ACC112 (cell line): Measurements from ENCODE around the gene ZMYND10.
A peak's percentile ranks its signal among the peaks of the same experiment; 100 is the strongest.

Experiments
- H2AFZ ChIP-seq: fragments of 200-600 bp; sonication (generic); one replicate; pipeline ENCODE4 v1.6.0; 2017; ENCODE audit warnings: antibody characterized with exemption, low read length; ENCODE audit not compliant: unreplicated experiment
- H3K27ac ChIP-seq: fragments of 200-600 bp; sonication (generic); 2 replicates; pipeline ENCODE4 v1.5.1; 2014; ENCODE audit warnings: low read depth, mild to moderate bottlenecking, antibody characterized with exemption, low read length, moderate library complexity
- H3K27me3 ChIP-seq: fragments of 200-600 bp; sonication (generic); 2 replicates; pipeline ENCODE4 v1.6.1; 2014; ENCODE audit warnings: mild to moderate bottlenecking, antibody characterized with exemption, low read length, moderate library complexity, mixed read lengths; ENCODE audit not compliant: insufficient read depth
- H3K36me3 ChIP-seq: fragments of 200-600 bp; sonication (generic); 2 replicates; pipeline ENCODE4 v1.6.1; 2016; ENCODE audit warnings: mild to moderate bottlenecking, antibody characterized with exemption, low read length, moderate library complexity, mixed read lengths; ENCODE audit not compliant: insufficient read depth
- H3K4me1 ChIP-seq: fragments of 200-600 bp; sonication (generic); one replicate; pipeline ENCODE4 v1.6.1; 2016; ENCODE audit warnings: low read length, mixed read lengths; ENCODE audit not compliant: insufficient read depth, unreplicated experiment, control insufficient read depth
- H3K4me3 ChIP-seq: fragments of 200-600 bp; sonication (generic); 2 replicates; pipeline ENCODE4 v1.5.1; 2014; ENCODE audit warnings: mild to moderate bottlenecking, low read depth, low read length
- H3K79me2 ChIP-seq: fragments of 200-600 bp; sonication (generic); one replicate; pipeline ENCODE4 v1.6.0; 2016; ENCODE audit warnings: low read length; ENCODE audit not compliant: control insufficient read depth, unreplicated experiment, insufficient read depth

The ZMYND10 gene

DNA sequence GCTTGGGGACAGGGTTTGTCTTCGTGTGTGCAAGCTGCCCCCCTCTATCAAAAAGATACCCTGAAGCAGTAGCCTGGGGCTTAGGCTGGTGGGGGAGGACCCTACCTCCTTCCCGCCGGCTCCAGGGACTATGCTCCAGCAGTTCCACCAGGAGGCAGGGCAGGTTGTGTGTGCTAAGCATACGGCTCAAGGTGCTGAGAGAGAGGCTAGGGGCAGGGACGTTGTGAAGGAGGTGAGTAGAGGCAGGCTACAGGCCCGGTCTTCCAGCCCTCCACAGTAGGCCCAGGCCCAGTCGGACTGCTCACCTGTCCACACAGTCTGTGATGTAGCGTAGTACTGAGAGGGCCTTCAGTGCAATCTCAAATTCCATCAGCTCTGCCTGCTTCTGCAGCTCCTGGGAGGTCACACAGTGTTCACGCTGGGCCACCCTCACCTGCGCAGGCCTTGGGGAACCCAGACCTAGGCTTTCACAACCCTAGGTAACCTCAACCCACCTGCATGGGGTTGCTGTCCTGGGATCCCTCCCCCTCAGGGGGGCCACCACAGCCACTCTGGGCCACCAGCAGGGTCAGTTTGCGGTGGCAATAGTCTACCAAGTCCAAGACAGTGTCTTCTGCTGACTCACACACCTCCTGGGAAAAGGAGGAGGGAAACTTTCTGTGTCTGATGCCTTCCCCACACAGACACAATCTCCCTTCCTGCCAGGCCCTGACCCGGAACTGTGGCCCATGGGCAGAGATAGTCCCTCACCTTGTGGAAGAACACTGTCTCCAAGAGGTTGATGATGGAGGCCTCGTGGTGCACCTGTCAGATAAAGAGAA is 2.5 kb downstream of the ZMYND10 start:
- no peaks in the 10 kb centered on the region for H3K36me3 ChIP-seq
- peaks cover 19% of the 10 kb centered on the region for H3K4me1 ChIP-seq
- H3K4me3 ChIP-seq, result no peak overlapping the region
- no peak overlapping the region for H2AFZ ChIP-seq
- peaks cover 24% of the 10 kb centered on the region for H3K79me2 ChIP-seq
- H3K27me3 ChIP-seq, result no peaks in the 10 kb centered on the region
- H3K27ac ChIP-seq, result no peak overlapping the region

GRCh38 chr3:50341996-50342650 is 3.4 kb downstream of the ZMYND10 start:
- Histone ChIP-seq H3K79me2 (peaks cover 29% of the 10 kb centered on the region), H3K36me3 (no peaks in the 10 kb centered on the region), H3K4me1 (peaks cover 19% of the 10 kb centered on the region), H2AFZ (no peak overlapping the region), H3K27ac (no peak overlapping the region), H3K4me3 (peak overlapping the region; percentile 94), H3K27me3 (no peaks in the 10 kb centered on the region)

- H3K79me2 ChIP-seq, result peaks cover 33% of the 10 kb centered on the region
Observed at GRCh38 chr3:50341537-50341936, 4.0 kb downstream of the ZMYND10 start.

DNA sequence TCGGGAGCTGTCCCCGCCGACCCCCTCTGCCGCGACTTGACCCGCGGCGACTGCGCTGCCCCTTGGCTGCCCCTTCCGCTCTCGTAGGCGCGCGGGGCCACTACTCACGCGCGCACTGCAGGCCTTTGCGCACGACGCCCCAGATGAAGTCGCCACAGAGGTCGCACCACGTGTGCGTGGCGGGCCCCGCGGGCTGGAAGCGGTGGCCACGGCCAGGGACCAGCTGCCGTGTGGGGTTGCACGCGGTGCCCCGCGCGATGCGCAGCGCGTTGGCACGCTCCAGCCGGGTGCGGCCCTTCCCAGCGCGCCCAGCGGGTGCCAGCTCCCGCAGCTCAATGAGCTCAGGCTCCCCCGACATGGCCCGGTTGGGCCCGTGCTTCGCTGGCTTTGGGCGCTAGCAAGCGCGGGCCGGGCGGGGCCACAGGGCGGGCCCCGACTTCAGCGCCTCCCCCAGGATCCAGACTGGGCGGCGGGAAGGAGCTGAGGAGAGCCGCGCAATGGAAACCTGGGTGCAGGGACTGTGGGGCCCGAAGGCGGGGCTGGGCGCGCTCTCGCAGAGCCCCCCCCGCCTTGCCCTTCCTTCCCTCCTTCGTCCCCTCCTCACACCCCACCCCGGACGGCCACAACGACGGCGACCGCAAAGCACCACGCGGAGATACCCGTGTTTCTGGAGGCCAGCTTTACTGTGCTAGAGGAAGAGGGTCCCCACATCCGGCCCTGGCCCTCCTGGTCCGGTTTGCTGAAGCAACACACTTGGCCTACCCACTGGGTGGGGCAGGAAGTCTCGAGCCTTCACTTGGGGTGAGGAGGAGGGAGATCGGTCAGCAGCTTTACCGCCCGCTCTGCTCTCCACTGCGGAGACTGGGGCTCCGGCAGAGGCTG is 4.8 kb downstream of the ZMYND10 start, which contains the start of gene RASSF1:
Gene RASSF1 (minus strand): TSS at position 389 of the 882 bp plus-strand sequence. CDS start 31 bp downstream, at position 358.
- H3K79me2 ChIP-seq, result peaks cover 41% of the 10 kb centered on the region
- H3K27ac ChIP-seq, result peak within 1 kb of the TSS; percentile 72
- H3K4me3 ChIP-seq, result peak within 1 kb of the TSS; percentile 94
- no peaks in the 10 kb centered on the region; the same call in 1 of the 2 replicates for H3K36me3 ChIP-seq
- peaks cover 23% of the 10 kb centered on the region for H3K4me1 ChIP-seq
- H2AFZ ChIP-seq, result peak within 1 kb of the TSS; percentile 49
- H3K27me3 ChIP-seq, result no peaks in the 10 kb centered on the region

More at GRCh38 chr3:50341537-50341936, 4.0 kb downstream of the ZMYND10 start:
- no peaks in the 10 kb centered on the region for H3K36me3 ChIP-seq
- no peak overlapping the region for H3K27ac ChIP-seq
- no peaks in the 10 kb centered on the region for H3K27me3 ChIP-seq
- peaks cover 19% of the 10 kb centered on the region for H3K4me1 ChIP-seq
- peak overlapping the region; percentile 94 for H3K4me3 ChIP-seq
- no peak overlapping the region for H2AFZ ChIP-seq

GRCh38 chr3:50340147-50340447 is 5.4 kb downstream of the ZMYND10 start:
- peak overlapping the region; percentile 45 for H2AFZ ChIP-seq
- peaks cover 26% of the 10 kb centered on the region for H3K4me1 ChIP-seq
- H3K27me3 ChIP-seq, result no peaks in the 10 kb centered on the region

GRCh38 chr3:50339485-50340146 is 5.9 kb downstream of the ZMYND10 start:
- peak overlapping the region; percentile 94 for H3K4me3 ChIP-seq
- no peaks in the 10 kb centered on the region for H3K27me3 ChIP-seq
- peaks cover 52% of the 10 kb centered on the region for H3K79me2 ChIP-seq
- H3K36me3 ChIP-seq, result no peaks in the 10 kb centered on the region; the same call in 1 of the 2 replicates
- peak overlapping the region; percentile 72 for H3K27ac ChIP-seq
- peaks cover 31% of the 10 kb centered on the region for H3K4me1 ChIP-seq
- H2AFZ ChIP-seq, result peak overlapping the region; percentile 45

More at GRCh38 chr3:50340147-50340447, 5.4 kb downstream of the ZMYND10 start:
- Histone ChIP-seq H3K79me2 (peaks cover 47% of the 10 kb centered on the region), H3K27ac (peak overlapping the region; percentile 72), H3K4me3 (peak overlapping the region; percentile 94), H3K36me3 (no peaks in the 10 kb centered on the region; the same call in 1 of the 2 replicates)

GRCh38 chr3:50338965-50339364 is 6.6 kb downstream of the ZMYND10 start:
- no peaks in the 10 kb centered on the region; the same call in 1 of the 2 replicates for H3K36me3 ChIP-seq
- peaks cover 59% of the 10 kb centered on the region for H3K79me2 ChIP-seq
- H3K4me1 ChIP-seq, result peaks cover 38% of the 10 kb centered on the region
- peak overlapping the region; percentile 94 for H3K4me3 ChIP-seq
- peak overlapping the region; percentile 60 for H3K27ac ChIP-seq
- no peak overlapping the region for H2AFZ ChIP-seq
- no peaks in the 10 kb centered on the region for H3K27me3 ChIP-seq

GRCh38 chr3:50337175-50337861 is 8.2 kb downstream of the ZMYND10 start:
- Histone ChIP-seq H3K4me3 (peak overlapping the region; percentile 94), H3K79me2 (peaks cover 75% of the 10 kb centered on the region), H2AFZ (no peak overlapping the region), H3K4me1 (peaks cover 46% of the 10 kb centered on the region), H3K27me3 (no peaks in the 10 kb centered on the region), H3K27ac (peak overlapping the region; percentile 93), H3K36me3 (no peaks in the 10 kb centered on the region; the same call in 1 of the 2 replicates)

GRCh38 chr3:50336452-50337174 is 8.9 kb downstream of the ZMYND10 start:
- Histone ChIP-seq H3K79me2 (peaks cover 82% of the 10 kb centered on the region), H3K36me3 (peaks cover 6% of the 10 kb centered on the region; the same call in 1 of the 2 replicates), H3K4me3 (peak overlapping the region; percentile 94), H3K27ac (peak overlapping the region; percentile 93), H2AFZ (no peak overlapping the region), H3K27me3 (no peaks in the 10 kb centered on the region), H3K4me1 (peaks cover 43% of the 10 kb centered on the region)
